ENCODE results near the gene FSCN2. TPM values are rescaled to one million over a fixed set of nuclear protein-coding genes. Genes with fewer than 3 reads are reported as not detected.

FSCN2 gene
- total and polyA plus RNA-seq, 2 donors from 2014 or later, result 0.26 to 3.8 TPM

DNA sequence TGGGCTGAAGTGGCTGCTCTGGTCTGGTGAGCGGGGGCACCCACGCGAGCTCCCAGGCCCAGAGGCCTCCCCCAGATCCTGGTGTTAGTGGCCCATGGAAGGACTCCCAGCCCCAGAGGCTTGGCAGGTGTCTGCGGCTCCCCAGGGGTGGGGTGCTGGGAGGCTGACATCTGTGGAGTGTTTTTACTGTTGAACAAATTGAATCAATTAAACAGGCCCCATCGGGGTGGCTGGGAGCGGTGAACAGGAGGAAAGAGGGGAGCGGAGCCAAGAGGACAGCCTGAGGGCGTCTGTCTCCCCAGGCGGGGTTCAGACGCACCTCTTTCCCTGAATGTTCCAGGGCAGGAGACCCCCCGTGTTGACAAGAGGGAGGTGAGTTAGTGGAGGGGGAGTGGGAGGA lies 45.5 kb upstream of the FSCN2 start:
- FAIRE-seq, result no peak
- no peak overlapping the region for H3K4me3 ChIP-seq (ENCODE audit: low read length in 3 of 3)

DNA sequence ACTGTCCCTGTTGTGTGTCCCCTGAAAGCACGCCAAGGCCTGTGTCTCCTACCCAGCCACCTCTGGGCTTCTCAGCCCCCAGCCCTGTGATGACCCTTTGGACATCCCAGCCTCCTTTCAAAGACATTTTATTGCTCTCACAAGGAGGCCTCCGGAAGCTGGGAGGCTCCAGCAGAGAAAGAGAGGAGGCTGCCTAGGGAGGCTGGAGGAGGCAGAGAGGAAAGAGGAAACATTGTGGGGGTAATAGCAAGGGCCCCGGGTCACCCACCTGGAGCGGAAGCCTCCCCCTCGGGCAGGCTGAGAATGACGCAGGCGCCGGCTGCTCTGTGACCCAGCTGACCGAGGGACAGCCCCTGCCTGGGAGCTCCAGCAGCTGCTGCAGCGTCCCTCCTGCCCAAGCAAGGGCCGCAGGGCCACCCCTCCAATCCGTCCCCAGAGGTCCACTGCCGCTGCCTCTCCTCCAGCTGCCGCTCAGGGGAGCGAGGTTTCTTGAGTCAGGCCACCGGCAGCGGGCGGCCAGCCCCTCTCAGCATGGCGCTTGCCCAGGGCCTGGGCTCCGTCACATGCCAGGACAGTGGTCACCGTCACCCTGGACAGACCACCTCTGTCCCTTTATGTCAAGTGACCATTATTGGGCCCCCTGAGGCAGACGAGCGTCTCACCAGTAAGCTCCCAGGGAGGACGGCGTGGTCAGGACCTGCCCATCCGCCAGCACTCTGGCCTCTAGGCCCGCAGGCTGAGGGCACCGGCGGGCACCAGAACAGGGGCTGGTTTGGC lies 44.9 kb upstream of the FSCN2 start:
- DNase-seq (peak; percentile 71 to 88 (median 84)), FAIRE-seq (no peak)
- H3K27ac ChIP-seq (ENCODE audit: low read depth in 2 of 2, low read length in 2 of 2), result no peak overlapping the region
- intact Hi-C loops (cut with DNase I), result loop anchor here (10.0 kb wide), 1 partner anchor 228 kb away; no protein-coding TSS in a partner anchor
- H3K9me3 ChIP-seq (ENCODE audit: control insufficient read depth in 2 of 3, insufficient read depth in 1 of 3, low read length in 3 of 3), result no peaks in the 10 kb centered on the region
- peaks cover 0 to 18% (median 4%) of the 10 kb centered on the region in 3 donors for H3K4me1 ChIP-seq (ENCODE audit: control insufficient read depth in 2 of 3, insufficient read depth in 2 of 3, low read depth in 1 of 3, low read length in 3 of 3)
- TF ChIP-seq, protein P1, sequence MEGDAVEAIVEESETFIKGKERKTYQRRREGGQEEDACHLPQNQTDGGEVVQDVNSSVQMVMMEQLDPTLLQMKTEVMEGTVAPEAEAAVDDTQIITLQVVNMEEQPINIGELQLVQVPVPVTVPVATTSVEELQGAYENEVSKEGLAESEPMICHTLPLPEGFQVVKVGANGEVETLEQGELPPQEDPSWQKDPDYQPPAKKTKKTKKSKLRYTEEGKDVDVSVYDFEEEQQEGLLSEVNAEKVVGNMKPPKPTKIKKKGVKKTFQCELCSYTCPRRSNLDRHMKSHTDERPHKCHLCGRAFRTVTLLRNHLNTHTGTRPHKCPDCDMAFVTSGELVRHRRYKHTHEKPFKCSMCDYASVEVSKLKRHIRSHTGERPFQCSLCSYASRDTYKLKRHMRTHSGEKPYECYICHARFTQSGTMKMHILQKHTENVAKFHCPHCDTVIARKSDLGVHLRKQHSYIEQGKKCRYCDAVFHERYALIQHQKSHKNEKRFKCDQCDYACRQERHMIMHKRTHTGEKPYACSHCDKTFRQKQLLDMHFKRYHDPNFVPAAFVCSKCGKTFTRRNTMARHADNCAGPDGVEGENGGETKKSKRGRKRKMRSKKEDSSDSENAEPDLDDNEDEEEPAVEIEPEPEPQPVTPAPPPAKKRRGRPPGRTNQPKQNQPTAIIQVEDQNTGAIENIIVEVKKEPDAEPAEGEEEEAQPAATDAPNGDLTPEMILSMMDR (IDR thresholded peaks at IDR 0.05; ENCODE audit: borderline replicate concordance, extremely low read depth, insufficient read depth), result no peak
- no peaks in the 10 kb centered on the region for H3K27me3 ChIP-seq (ENCODE audit: control insufficient read depth, insufficient read depth, low read length)
- no peak overlapping the region for H3K4me3 ChIP-seq (ENCODE audit: low read length in 3 of 3)
- no peaks in the 10 kb centered on the region for H3K36me3 ChIP-seq (ENCODE audit: control insufficient read depth in 2 of 3, insufficient read depth in 3 of 3, low read length in 3 of 3)
- no peak overlapping the region for H3K9ac ChIP-seq (ENCODE audit: low read length in 3 of 3)

More for the DNA sequence above, 45.5 kb upstream of the FSCN2 start:
- Histone ChIP-seq H3K9ac (ENCODE audit: low read length in 3 of 3) (no peak overlapping the region), H3K27me3 (ENCODE audit: control insufficient read depth, insufficient read depth, low read length) (no peaks in the 10 kb centered on the region), H3K4me1 (ENCODE audit: control insufficient read depth in 2 of 3, insufficient read depth in 2 of 3, low read depth in 1 of 3, low read length in 3 of 3) (peaks cover 0 to 18% (median 4%) of the 10 kb centered on the region in 3 donors), H3K27ac (ENCODE audit: low read depth in 2 of 2, low read length in 2 of 2) (no peak overlapping the region), H3K36me3 (ENCODE audit: control insufficient read depth in 2 of 3, insufficient read depth in 3 of 3, low read length in 3 of 3) (no peaks in the 10 kb centered on the region), H3K9me3 (ENCODE audit: control insufficient read depth in 2 of 3, insufficient read depth in 1 of 3, low read length in 3 of 3) (no peaks in the 10 kb centered on the region)
- DNase-seq, result no peak
- intact Hi-C loops (cut with DNase I), result loop anchor here (10.0 kb wide), 1 partner anchor 228 kb away; no protein-coding TSS in a partner anchor
- TF ChIP-seq, protein P1 (IDR thresholded peaks at IDR 0.05; ENCODE audit: borderline replicate concordance, extremely low read depth, insufficient read depth), result no peak

DNA sequence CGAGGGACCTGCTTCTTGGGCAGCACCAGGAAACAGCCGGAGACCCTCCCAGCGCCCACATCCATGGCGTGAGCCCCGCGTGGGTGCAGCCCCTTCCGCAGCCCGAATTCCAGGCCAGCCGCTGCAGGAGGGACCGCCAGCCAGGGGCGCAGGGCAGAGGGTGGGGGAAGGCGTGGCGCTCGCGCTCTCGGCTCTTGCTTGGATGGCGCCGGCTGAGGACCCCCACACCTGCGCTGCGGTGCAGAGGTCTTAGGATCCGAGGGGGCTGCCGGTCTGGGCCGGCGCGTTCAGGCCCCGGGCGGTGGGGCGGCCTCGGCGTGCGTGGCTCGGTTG lies 44.3 kb upstream of the FSCN2 start:
- TF ChIP-seq, protein P1 (IDR thresholded peaks at IDR 0.05; ENCODE audit: borderline replicate concordance, extremely low read depth, insufficient read depth), result no peak
- Histone ChIP-seq H3K27me3 (ENCODE audit: control insufficient read depth, insufficient read depth, low read length) (no peaks in the 10 kb centered on the region), H3K27ac (ENCODE audit: low read depth in 2 of 2, low read length in 2 of 2) (no peak overlapping the region), H3K9me3 (ENCODE audit: control insufficient read depth in 2 of 3, insufficient read depth in 1 of 3, low read length in 3 of 3) (no peaks in the 10 kb centered on the region), H3K4me3 (ENCODE audit: low read length in 3 of 3) (peak overlapping the region in 2 of 3 donors; percentile 20 to 55), H3K9ac (ENCODE audit: low read length in 3 of 3) (no peak overlapping the region), H3K36me3 (ENCODE audit: control insufficient read depth in 2 of 3, insufficient read depth in 3 of 3, low read length in 3 of 3) (no peaks in the 10 kb centered on the region), H3K4me1 (ENCODE audit: control insufficient read depth in 2 of 3, insufficient read depth in 2 of 3, low read depth in 1 of 3, low read length in 3 of 3) (peaks cover 0 to 18% (median 4%) of the 10 kb centered on the region in 3 donors)
- intact Hi-C loops (cut with DNase I), result loop anchor here (10.0 kb wide), 1 partner anchor 229 kb away; no protein-coding TSS in a partner anchor
- FAIRE-seq (no peak), DNase-seq (peak in 2 of 5 donors; percentile 33 to 76)

Measured in kidney (tissue), 14 donors.